GM19043 (cell line): ENCODE measurements around the gene SPATA20.

Experiments used
- ATAC-seq: cut with Tn5 transposase; IDR thresholded peaks from one replicate; pipeline ENCODE4 v1.9.1; 2021; ENCODE audit warnings: low read depth; ENCODE audit not compliant: unreplicated experiment

Gene SPATA20

GRCh38 chr17:50519141-50519834 is 27.7 kb upstream of the SPATA20 start:
- ATAC-seq = no peak

GRCh38 chr17:50520483-50520882 is 26.5 kb upstream of the SPATA20 start:
- ATAC-seq = no peak

DNA sequence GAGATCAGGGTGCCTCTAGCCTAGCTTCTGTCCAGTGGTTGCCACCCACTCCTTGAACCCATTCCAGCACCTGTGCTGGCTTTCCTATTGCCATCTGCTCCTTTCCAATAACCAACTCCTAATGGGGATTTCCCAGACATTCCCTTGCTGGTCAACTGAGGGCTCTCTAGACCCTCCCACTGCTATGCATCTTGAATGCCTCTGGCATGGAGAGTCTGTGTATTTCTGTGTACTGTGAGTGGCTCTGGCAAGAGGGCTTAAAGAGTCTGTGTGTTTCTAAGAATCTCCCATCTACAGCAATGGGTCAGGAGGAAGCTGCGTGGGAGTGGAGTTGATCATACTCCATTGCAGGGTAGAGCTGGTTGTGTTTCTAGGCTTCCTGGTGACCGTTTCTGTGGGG is 25.5 kb upstream of the SPATA20 start:
- ATAC-seq = no peak

DNA sequence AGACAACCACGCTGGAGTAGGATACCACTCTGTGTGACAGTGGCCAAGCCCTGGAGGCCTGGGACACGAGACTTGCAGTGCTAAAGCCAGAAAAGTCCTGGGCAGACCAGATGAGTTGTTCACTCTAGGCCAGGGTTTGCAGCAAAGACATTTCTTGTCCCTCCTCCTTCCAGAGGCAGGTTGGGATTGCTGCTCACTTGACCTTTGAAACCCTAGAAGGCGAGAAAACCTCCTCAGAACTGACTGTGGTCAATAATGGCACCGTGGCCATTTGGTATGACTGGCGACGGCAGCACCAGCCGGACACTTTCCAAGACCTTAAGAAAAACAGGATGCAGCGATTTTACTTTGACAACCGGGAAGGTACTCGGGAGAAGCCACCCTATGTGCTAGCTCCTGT is 24.2 kb upstream of the SPATA20 start:
- ATAC-seq = no peak

DNA sequence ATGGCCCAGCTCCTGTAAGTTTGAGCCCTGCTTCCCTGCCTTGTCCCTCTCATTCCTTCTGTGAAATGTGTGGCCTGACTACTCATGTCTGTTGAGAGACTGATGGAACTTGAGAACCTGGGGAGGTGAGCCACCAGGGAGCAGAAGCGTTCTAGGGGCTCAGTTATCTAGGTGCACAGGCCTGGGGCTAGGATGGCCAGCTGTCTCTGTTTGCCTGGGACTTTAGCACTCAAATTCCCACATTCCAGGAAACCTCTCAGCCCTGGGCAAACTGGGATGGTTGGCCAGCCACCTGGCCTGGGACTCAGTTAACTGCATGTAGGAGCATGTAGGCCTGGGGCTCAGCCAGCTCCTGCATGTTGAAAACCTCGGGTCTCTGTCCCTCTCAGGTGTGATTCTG is 23.8 kb upstream of the SPATA20 start:
- no peak for ATAC-seq

GRCh38 chr17:50524838-50525237 is 22.1 kb upstream of the SPATA20 start:
- no peak for ATAC-seq

DNA sequence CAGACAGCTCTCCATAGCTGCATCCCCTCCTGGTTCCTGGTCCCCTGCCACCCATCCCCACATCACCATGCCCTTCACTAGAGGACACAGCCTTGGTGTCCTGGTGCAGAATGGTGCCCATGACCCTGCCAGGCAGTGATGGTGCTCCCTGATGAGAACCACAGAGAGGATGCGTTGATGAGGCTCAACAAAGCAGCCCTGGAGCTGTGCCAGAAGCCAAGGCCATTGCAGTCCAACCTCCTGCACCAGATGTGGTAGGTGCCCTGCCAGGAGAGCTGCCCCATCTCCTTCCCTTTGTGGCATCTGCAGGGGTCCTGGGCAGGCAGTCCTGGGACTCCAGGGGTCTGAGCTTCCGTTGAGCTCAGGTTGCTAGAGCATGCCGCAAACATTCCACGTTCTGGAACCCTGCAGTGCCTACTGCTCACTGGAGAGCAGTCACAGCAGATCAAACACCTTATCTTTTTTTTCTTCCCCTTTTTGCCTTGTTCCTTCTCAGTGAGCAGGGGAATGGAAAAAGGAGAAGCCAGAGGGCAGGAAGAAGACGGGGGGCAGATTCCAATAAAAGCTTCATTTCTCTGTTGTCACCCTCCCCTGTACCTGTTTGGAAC is 19.7 kb upstream of the SPATA20 start:
- no peak for ATAC-seq

GRCh38 chr17:50527949-50528474 is 19.0 kb upstream of the SPATA20 start:
- ATAC-seq = no peak

DNA sequence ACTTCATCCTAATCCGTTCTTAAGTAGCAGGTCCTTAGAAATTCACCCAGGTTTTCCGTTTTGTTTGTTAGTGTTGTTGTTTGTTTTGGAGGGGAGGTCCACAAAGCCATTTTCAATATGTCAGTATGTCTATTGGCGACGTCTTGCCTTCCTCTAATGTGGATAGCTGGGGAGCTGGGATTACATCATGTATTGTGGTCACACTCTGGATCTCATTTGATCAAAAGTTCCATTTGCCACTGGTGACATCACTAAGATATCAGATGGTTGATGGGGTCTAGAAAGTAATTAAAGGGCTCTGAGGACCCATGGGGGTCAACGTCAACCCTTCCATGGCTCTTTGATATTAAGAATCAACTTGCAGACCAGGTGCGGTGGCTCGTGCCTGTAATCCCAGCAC is 17.1 kb upstream of the SPATA20 start:
- no peak for ATAC-seq

GRCh38 chr17:50531428-50532025 is 15.4 kb upstream of the SPATA20 start:
- no peak for ATAC-seq

GRCh38 chr17:50532452-50533024 is 14.4 kb upstream of the SPATA20 start, which contains the start of gene EPN3:
Gene EPN3 (plus strand): TSS chr17:50532735. CDS start chr17:50536557, 3,822 bp downstream.
- ATAC-seq = no peak

- no peak for ATAC-seq
Observed at GRCh38 chr17:50533185-50533584, 13.8 kb upstream of the SPATA20 start.

- no peak for ATAC-seq
Observed at GRCh38 chr17:50533720-50534148, 13.2 kb upstream of the SPATA20 start.

DNA sequence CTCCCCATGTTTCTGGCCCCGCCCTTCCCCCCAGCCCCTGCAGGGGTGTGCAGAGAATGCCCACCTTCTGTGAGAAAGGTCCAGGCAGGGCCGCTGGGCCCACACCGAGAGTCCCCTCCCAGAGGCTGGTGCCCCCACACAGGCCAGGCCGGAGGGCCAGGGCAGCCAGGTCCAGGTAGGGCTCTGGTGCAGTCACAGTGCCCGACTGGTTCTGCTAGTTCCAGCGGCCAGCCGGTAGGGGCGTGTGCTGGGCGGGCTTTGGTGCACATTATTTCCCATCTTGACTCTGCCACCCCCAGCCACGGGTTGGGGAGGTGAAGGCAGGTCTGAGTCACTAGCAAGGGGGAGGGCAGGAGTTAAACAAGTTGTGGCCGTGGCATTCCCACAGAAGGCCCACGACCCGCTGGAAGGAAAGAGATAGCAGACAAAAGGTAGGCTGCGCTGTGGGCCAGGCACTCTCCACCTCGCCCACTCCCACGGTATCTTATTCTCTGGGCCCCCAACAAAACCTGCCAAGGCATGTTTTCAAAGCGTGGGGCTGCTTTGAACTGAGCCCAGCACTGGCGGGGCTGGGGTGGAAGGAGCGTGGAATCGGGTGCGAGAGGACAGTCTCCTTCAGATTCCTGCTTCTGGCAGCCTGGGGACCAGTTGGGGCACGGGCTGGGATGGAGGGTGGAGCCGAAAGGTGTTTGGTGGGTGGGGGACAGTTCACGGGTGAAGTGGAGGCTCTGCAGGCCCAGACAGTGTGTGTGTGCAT is 12.6 kb upstream of the SPATA20 start:
- ATAC-seq = no peak

- ATAC-seq = no peak
Observed at GRCh38 chr17:50534979-50535326, 12.0 kb upstream of the SPATA20 start.

DNA sequence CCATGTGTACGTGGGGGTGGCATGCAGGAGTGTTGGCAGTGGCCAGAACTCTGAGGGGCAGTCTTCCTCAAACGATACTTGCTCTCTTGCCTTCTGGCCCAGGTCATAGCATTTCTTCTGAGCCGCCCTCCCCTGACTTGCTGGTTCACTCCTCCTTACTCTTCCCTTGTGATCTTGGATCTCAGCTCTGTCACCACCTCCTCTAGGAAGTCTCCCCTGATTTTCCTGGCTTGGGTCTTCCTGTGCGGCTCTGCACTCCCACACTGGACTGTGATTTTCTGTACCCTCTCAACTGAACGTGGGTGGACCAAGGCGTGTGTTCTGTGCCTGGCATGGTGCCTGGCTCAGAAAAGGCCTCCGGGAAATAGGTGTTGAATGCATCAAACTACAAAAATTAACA is 11.6 kb upstream of the SPATA20 start:
- ATAC-seq = no peak

DNA sequence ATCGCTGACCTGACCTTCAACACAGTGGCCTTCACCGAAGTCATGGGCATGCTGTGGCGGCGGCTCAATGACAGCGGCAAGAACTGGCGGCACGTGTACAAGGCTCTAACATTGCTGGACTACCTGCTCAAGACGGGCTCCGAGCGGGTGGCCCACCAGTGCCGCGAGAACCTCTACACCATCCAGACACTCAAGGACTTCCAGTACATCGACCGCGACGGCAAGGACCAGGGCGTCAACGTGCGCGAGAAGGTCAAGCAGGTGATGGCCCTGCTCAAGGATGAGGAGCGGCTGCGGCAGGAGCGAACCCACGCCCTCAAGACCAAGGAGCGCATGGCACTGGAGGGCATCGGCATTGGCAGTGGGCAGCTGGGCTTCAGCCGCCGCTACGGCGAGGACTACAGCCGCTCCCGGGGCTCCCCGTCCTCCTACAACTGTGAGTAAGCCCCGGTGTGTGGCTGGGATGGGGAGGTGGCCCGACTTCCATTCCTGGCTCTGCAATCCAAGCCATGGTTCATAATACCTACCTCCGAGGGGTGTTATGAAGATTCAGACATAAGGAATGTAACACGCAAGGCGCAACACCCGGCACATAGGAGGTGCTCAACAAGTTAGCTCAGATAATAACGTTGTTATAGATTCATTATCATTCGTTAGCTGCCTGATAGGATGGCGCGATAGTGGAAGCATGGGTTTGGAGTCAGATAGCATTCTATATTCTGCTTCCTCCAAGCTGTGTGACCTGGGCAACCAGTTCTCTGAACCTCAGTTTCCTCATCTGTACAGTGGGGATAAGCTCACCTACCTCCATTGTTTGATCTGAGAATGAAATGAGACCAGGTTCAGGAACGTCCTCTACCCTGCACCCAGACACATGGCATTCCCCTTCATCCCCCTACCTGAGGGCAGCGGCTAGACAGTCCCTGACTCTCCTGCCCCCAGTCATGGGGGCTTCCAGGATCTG is 10.0 kb upstream of the SPATA20 start:
- no peak for ATAC-seq

DNA sequence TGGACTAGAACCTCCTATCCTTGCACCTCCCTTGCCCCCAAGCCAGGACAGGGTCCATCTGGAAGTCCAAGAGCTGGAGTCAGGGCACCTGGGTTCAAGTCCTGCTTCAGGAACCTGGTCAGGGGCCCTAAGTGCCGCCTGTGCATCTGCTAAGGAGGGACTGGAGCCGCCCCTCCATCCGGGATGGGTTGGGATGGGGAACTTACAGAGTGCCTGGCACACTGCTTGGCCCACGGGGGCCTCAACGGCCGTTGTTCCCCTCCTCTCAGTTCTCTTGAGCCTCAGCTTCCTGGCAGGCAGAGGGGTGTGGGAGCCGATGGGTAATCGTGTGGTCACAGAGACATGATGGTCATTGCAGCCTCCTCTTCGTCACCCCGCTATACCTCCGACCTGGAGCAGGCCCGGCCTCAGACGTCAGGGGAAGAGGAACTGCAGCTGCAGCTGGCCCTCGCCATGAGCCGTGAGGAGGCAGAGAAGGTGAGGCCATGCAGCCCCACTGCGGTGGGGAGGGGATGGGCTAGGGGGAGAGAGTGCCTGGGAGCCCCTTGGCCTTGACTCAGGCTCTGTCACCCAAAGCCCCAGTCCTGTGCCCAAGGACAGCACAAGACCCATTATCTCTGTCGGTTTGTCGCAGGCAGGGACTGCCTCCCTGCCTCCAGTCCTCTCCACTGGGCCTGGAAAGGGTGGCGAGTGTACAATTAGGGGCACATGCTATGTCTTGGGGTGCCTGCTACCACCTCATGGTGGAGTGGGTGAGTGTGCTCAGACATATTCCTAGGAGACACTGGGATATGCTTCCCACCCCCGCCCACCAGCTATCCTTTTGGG is 9.0 kb upstream of the SPATA20 start:
- no peak for ATAC-seq
